NCI-H2081 (cell line): Measurements from ENCODE around the gene TTLL4.

Experiments
- DNase-seq, 2 experiments: peaks; one replicate each; lab custom pipeline; 2025; lab: John Stamatoyannopoulos, UW

Gene TTLL4

DNA sequence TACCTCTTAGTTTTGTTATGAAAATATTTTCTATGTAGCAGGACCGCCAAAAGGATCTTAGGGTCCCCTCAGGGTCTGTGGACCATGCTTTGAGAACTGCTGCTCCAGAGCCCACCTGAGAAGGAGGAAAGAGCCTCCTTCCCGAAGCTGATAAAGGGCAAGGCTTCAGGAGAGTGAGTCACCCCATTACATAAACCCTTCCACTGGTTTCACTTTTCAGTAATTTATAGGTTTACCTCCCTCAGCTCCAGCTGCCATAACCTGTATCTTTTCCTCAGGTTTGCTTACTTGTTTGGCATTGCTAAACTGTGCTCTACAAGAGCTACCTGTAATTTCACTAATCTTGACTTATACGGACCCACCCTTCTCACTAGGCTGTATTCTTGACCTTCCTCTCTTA is 6.6 kb downstream of the TTLL4 start:
- no peak for DNase-seq

- no peak for DNase-seq
Observed at GRCh38 chr2:218718058-218718457, 7.4 kb downstream of the TTLL4 start.

GRCh38 chr2:218719457-218719856 is 8.8 kb downstream of the TTLL4 start:
- no peak for DNase-seq

DNA sequence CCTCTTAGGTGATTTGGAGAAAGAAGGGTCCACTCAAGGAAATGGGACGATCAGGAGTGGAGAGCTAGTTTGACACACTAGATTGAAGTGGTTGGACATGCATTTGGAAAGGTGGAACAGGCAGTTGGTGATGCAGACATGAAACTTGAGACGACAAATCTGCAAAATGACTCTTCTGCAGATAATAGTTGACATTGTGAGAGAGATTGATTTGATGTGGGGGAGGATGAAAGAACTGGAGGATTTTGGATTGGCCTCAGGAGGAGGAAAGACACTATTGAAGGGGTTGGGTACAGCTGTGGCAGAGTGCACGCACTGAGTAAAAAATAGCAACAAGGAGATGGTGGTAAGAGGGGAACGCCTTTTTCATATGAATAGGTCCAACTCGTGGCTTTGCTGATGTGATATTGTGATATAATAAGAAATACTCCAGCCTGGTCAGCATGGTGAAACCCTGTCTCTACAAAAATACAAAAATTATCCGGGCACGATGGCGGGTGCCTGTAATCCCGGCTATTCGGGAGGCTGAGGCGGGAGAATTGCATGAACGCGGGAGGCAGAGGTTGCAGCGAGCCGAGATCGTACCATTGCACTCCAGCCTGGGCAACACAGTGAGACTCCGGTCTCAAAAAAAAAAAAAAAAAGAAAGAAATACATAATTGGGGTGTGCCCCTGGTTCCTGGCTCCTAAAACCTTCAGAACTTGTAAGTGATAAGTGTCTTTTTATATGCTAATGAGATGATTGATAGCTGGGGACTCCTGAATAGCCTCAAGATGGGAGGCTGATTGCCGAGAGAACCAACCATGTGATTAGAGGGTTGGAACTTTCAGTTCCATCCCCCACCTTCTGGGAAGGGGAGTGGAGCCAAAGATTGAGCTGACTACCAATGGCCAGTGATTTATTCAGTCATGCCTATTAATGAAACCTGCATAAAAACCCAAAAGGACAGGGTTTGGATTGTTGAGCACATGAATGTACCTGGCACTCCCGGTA is 9.7 kb downstream of the TTLL4 start:
- no peak for DNase-seq

GRCh38 chr2:218721488-218721887 is 10.9 kb downstream of the TTLL4 start:
- no peak for DNase-seq

GRCh38 chr2:218721934-218722333 is 11.3 kb downstream of the TTLL4 start:
- DNase-seq, result no peak

- no peak for DNase-seq
Observed at GRCh38 chr2:218722419-218722818, 11.8 kb downstream of the TTLL4 start.

DNA sequence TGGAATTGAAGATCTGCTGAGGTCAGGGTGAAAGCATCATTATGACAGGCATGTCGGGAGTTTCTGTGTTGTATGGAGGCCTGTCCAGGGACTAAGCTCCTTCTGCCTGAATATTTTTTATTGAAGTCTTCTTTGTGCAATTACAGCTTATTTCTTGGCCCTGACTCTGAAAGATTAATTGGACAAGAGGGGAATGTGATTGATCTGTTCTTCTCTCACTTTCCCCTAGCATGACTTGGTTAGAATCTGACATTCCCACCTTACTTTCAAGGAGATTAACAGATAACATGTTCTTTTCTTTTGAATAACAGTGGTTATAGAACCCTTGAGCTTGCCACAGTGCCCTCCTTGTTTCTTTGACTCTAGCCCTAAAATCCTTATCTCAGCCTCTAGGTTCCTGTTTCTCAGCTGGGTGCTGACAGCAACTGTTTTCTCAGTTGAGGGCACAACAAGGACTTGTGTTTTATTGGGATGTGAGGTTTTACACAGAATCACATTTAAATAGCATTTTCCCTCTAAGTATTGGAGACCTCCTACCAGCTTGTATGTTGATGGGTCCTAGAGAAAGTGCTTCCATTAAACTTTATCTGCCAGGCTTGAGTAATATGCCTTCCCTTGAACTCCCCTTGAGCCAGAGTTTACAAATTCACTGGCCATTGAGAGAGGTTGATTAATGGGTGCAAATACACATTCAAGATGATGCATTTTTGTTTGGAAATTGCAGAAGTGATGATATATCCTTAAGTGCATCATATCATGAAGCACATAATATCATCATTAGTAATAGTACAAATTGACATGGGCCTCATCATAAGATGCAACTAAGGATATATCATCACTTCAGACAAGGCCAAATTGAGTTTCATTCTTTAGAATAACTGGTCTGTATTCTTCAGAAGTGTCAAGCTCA is 12.5 kb downstream of the TTLL4 start:
- no peak for DNase-seq

DNA sequence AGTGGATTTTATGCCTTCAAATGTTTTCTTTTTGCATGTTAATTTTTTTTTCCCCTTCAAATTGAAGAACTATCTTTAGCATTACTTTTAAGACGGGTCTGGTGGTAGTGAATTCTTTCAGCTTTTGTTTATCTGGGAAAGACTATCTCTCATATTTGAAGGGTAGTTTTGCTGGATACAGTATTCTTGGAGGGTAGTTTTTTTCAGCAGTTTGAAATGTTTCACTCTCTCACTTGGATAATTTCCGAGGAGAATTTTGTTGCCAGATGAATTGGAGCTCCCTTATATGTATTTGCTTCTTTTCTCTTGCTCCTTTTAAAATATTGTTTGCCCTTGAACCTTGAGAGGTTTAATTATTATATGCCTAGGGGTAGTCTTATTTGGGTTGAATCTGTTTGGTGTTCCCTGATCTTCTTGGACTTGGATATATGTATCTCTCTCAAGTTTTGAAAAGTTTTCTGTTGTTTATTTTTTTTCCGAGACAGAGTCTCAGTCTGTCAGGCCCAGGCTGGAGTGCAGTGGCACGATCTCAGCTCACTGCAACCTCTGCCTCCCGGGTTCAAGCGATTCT is 15.5 kb downstream of the TTLL4 start:
- DNase-seq, result no peak

DNA sequence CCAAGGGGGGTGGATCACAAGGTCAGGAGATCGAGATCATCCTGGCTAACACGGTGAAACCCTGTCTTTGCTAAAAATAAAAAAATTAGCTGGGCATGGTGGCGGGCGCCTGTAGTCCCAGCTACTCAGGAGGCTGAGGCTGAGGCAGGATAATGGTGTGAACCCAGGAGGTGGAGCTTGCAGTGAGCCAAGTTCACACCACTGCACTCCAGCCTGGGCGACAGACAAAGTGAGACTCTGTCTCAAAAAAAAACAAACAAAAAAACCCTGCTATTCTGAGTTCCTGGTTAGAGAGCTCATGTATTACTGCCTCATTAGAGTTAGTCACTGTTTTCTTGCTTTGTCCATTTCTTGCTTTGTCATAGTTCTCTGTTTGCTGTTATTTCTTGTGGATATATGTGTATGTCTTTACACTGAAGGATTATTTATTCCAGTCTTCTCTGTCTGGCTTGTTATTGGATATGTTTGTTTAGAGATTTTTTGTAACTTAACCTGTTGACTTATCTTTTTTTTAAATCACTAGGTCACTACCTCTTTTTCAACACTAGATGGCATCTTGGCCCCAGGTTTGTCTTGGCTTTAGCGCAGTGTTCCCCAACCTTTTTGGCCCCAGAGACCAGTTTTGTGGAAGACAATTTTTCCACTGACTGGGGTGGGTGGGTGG is 17.0 kb downstream of the TTLL4 start:
- DNase-seq, result peak in 1 of 2 experiments; percentile 4

DNA sequence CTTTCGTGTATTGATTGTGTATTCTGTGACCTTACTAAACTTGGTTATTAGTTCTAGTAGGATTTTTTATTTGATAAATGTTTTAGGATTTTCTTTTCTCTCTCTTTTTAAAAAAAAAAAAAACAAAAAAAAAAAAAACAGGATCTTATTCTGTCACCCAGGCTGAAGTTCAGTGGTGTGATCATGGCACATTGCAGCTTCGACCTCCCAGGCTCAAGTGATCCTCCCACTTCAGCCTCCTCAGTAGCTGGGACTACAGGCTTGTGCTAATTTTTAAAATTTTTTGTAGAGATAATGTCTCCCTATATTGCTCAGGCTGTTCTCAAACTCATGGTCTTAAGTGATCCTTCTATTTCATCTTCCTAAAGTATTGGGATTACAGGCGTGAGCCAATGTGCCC is 19.0 kb downstream of the TTLL4 start:
- no peak for DNase-seq

GRCh38 chr2:218732052-218732760 is 21.6 kb downstream of the TTLL4 start:
- no peak for DNase-seq

DNA sequence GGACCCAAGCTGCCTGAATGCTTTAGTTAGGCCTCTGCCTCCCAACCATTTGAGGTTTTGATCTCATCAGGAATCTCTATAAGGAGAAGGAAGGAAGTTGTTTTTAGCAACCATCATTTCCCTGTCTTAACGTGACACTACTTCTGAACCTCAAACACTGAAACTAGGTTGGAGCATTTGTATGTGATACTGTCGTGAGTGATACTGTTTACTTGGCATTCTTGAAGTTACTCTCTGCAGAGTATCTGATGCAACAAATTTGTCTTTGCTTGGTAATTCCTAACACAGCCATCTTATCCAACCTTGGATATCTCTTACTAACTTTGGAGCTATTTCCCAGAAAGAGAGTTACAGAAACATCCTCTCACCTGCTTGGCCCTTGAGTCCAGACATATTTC is 22.1 kb downstream of the TTLL4 start:
- no peak for DNase-seq

DNA sequence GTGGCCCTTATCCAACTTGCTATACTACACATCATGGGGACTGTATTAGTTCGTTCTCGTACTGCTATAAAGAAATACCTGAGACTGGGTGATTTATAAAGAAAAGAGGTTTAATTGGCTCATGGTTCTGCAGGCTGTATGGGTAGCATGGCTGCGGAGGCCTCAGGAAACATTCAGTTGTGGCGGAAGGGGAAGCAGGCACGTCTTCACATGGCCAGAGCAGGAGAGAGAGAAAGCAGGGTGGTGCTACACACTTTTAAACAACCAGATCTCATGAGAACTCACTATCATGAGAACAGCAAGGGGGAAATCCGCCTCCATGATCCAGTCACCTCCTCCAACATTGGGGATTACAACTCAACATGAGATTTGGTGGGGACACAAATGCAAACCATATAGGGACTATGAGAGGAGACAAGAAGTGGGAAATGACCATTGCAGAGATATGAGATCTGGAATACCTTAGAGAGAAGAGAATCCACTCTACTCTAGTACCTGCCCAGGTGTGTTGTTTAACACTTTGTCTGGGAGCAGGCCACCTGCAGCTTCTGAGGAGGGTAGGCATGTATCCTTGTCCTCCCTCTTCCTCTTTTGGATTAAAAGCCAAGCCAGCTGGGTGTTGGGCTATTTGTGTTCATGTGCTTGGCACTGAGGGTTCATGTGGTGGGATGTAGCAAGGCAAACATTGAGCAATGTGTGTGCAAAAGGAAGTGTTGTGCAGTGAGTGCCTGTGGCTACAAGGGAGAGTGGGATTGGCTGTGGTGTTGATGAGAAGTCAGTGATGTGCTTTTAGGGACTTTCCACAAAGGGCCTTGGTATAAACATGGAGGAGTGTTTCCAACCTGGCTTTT is 22.8 kb downstream of the TTLL4 start:
- DNase-seq, result no peak

- DNase-seq, result no peak
Observed at GRCh38 chr2:218734190-218734975, 23.7 kb downstream of the TTLL4 start.

- DNase-seq, result no peak
Observed at GRCh38 chr2:218736531-218736930, 25.9 kb downstream of the TTLL4 start.

DNA sequence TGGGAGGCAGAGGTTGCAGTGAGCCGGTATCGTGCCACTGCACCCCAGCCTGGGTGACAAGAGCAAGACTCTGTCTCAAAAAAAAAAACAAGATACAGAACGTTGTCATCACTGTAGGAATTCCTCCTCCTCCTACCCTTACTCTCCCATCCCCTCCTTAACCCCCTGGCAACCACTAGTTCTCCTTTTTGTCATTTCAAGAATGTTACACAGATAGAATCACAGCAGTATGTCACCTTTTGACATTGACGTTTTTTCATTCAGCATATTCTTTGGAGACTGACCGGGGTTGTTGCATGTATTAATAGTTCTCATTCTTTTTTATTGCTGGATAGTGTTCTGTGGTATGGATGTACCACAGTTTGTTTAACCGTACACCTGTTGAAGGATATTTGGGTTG is 32.4 kb downstream of the TTLL4 start:
- DNase-seq, result no peak

GRCh38 chr2:218744615-218745014 is 34.0 kb downstream of the TTLL4 start:
- no peak for DNase-seq

DNA sequence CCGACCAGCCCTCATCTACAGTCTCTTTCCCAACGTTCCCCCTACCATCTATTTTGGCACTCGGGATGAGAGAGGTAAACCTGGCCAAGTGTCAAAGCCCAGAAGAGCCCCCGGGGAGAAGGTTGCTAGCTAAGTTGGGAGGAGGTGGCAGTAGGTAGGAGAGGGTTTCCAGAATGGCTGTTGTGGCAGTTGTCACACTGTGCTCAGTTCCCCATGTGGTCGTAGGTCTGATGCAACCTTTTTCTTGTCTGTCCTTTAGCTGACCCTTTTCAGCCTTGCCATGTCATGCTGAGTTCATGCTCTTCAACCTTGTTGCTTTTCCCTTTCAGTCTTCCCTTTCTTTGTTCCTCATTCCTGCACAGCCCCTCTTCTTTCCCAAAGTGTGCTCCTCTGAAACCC is 34.5 kb downstream of the TTLL4 start:
- DNase-seq, result no peak
